HepG2 (cell line): ENCODE measurements around the gene UST. TPM values are rescaled to one million over a fixed set of nuclear protein-coding genes. Genes with fewer than 3 reads are reported as not detected.

Experiments
- ATAC-seq: fragments of 200-7000 bp; cut with Tn5 transposase; 3 replicates; pipeline ENCODE4 v1.9.1; 2020; ENCODE audit warnings: mild to moderate bottlenecking, moderate library complexity
- BruUV-seq: library from RNA; stranded (reverse); fragments of 400-500 nt; replicated peaks from 2 replicates; lab custom pipeline; 2021; lab: Mats Ljungman, UMichigan
- CTCF ChIA-PET: fragments of 300-600 bp; formaldehyde crosslinking; extraction: SDS; loops from one replicate; lab custom pipeline; 2021; ENCODE audit warnings: low total read pairs, inconsistent platforms, low intra/inter-chr PET ratio; lab: Yijun Ruan, JAX
- POLR2A ChIA-PET: fragments of 350-600 bp; sonication (Branson Sonifier 250); formaldehyde crosslinking; loops from one replicate; lab custom pipeline; 2020; ENCODE audit warnings: antibody characterized with exemption, inconsistent platforms; lab: Yijun Ruan, JAX
- DNase-seq: peaks from one replicate; pipeline ENCODE4 v3.0.0-alpha.2; 2015; ENCODE audit warnings: low spot score
- FAIRE-seq: peaks from 3 replicates; lab custom pipeline; 2011; peaks lifted over from hg19 to GRCh38; lab: Jason Lieb, UNC
- H2AFZ ChIP-seq: one replicate; pipeline ENCODE4 v1.6.1; 2011; ENCODE audit warnings: low read length, inconsistent platforms
- H3K27ac ChIP-seq: fragments of 300-600 bp; 3 replicates; pipeline ENCODE4 v1.8.0; 2011; ENCODE audit warnings: mixed run types, mild to moderate bottlenecking, mixed read lengths, low read length, inconsistent platforms; ENCODE audit not compliant: insufficient read depth; ENCODE audit errors: extremely low read length
- H3K27me3 ChIP-seq, 2 experiments: fragments of 200-600 bp in 1 of 2; 2 replicates in 1 of 2; 3 replicates in 1 of 2; pipeline versions ENCODE4 v1.6.0 to v1.8.0; 2011; ENCODE audit warnings: low read length in 2 of 2, mild to moderate bottlenecking in 2 of 2, moderate library complexity in 2 of 2, inconsistent platforms in 1 of 2; ENCODE audit not compliant: insufficient read depth in 2 of 2, control insufficient read depth in 1 of 2
- H3K36me3 ChIP-seq, 2 experiments: fragments of 200-600 bp in 1 of 2; replicated peaks in 1 of 2; 2 replicates in 1 of 2; 3 replicates in 1 of 2; pipeline versions ENCODE4 v1.5.1 to v1.8.0; 2011; ENCODE audit warnings: low read length in 2 of 2, inconsistent platforms in 1 of 2; ENCODE audit not compliant: insufficient read depth in 2 of 2, control insufficient read depth in 1 of 2
- H3K4me1 ChIP-seq: 2 replicates; pipeline ENCODE4 v1.5.1; 2012; ENCODE audit warnings: low read length, inconsistent platforms; ENCODE audit not compliant: insufficient read depth
- H3K4me2 ChIP-seq: 2 replicates; pipeline ENCODE4 v1.6.0; 2011; ENCODE audit warnings: low read depth, low read length, inconsistent platforms
- H3K4me3 ChIP-seq, 3 experiments: fragments of 200-600 bp in 1 of 3; sonication (generic), shearing (Covaris generic) in 1 of 3; replicated peaks in 1 of 3; 2 replicates each; pipeline ENCODE4 v1.5.1; 2011 to 2016; ENCODE audit warnings: low read length in 3 of 3, inconsistent platforms in 2 of 3, low read depth in 2 of 3, mild to moderate bottlenecking in 2 of 3, control low read depth in 1 of 3, mixed read lengths in 1 of 3; ENCODE audit not compliant: insufficient read depth in 1 of 3
- H3K79me2 ChIP-seq: one replicate; pipeline ENCODE4 v1.6.1; 2011; ENCODE audit warnings: low read length, inconsistent platforms; ENCODE audit not compliant: insufficient read depth
- H3K9ac ChIP-seq: 2 replicates; pipeline ENCODE4 v1.6.0; 2011; ENCODE audit warnings: mild to moderate bottlenecking, low read depth, low read length, inconsistent platforms; ENCODE audit not compliant: insufficient read depth
- H3K9me3 ChIP-seq: 2 replicates; pipeline ENCODE4 v1.5.1; 2012; ENCODE audit warnings: mild to moderate bottlenecking, low read length
- H4K20me1 ChIP-seq: 2 replicates; pipeline ENCODE4 v1.6.0; 2011; ENCODE audit warnings: inconsistent platforms, mild to moderate bottlenecking, low read length, moderate library complexity; ENCODE audit not compliant: insufficient read depth
- ARNTL ChIP-seq: sonication (generic); formaldehyde crosslinking; IDR thresholded peaks from 2 replicates; pipeline ENCODE4 v1.4.0; 2020; ENCODE audit warnings: mild to moderate bottlenecking, missing genetic modification reagents
- CHD4 ChIP-seq: fragments of 200-600 bp; sonication (generic); IDR thresholded peaks from 2 replicates; pipeline ENCODE4 v1.7.0; 2017; ENCODE audit warnings: mild to moderate bottlenecking, low read length, borderline replicate concordance
- HNRNPK ChIP-seq: fragments of 200-400 bp; formaldehyde crosslinking; IDR thresholded peaks from 2 replicates; pipeline ENCODE4 v1.6.1; 2018; ENCODE audit warnings: low read length, low read depth, moderate library complexity, mild to moderate bottlenecking; ENCODE audit not compliant: poor library complexity, severe bottlenecking
- RBM22 ChIP-seq: fragments of 200-400 bp; formaldehyde crosslinking; optimal IDR thresholded peaks from 2 replicates; pipeline ENCODE3; 2017; ENCODE audit warnings: mild to moderate bottlenecking, low read length, moderate library complexity
- TGIF2 ChIP-seq: IDR thresholded peaks from 2 replicates; pipeline ENCODE4 v1.6.1; 2016; ENCODE audit warnings: control low read depth, missing compliant biosample characterization
- WGBS: methylation state at CpG from one replicate; pipeline ENCODE4 v1.1.6; 2017; ENCODE audit warnings: low lambda C conversion rate; 5-methylcytosine and 5-hydroxymethylcytosine counted together
- in situ Hi-C: cut with HindIII; loops from 2 replicates; pipeline ENCODE4 v1.10.0; 2017; ENCODE audit warnings: low pct_unique_long_range_greater_than_20kb; ENCODE audit not compliant: extremely low pct_ligation_motif_present
- intact Hi-C: fragments of 100-400 bp; cut with micrococcal nuclease; formaldehyde crosslinking; loops from one replicate; pipeline ENCODE4 v1.10.0; 2022; ENCODE audit not compliant: unreplicated experiment
- polyA plus RNA-seq, 8 experiments: library from polyadenylated mRNA; depleted of rRNA in 3 of 8; stranded (reverse) in 7 of 8; unstranded in 1 of 8; fragments of >200 nt; fragmentation: Illumina TruSeq in 4 of 8; extraction: Trizol in 4 of 8; gene quantifications; 2 replicates each; pipeline versions ENCODE4 v1.2.1 to v1.2.3, GENCODE V29; 2011 to 2016; ENCODE audit warnings: low read depth in 4 of 8, missing spikeins in 1 of 8, mixed read lengths in 1 of 8; ENCODE audit not compliant: insufficient read depth in 1 of 8
- total RNA-seq, 5 experiments: library from RNA; depleted of rRNA; stranded (reverse); fragments of >200 nt; fragmentation: Illumina TruSeq; extraction: Trizol; gene quantifications; 2 replicates each; pipeline ENCODE4 v1.2.3, GENCODE V29; 2016; ENCODE audit warnings: low read depth in 1 of 5
- TF ChIP-seq, protein P1 (sequence below): sonication (generic); formaldehyde crosslinking; IDR thresholded peaks from 2 replicates; pipeline ENCODE4 v1.4.0; 2020; ENCODE audit warnings: missing genetic modification reagents

Gene UST
- total and polyA plus RNA-seq, 2 of the 13 experiments (the other 11 are each of a cell fraction or from before 2014, with no cell fraction given): 0.27 TPM; not detected in 1

DNA sequence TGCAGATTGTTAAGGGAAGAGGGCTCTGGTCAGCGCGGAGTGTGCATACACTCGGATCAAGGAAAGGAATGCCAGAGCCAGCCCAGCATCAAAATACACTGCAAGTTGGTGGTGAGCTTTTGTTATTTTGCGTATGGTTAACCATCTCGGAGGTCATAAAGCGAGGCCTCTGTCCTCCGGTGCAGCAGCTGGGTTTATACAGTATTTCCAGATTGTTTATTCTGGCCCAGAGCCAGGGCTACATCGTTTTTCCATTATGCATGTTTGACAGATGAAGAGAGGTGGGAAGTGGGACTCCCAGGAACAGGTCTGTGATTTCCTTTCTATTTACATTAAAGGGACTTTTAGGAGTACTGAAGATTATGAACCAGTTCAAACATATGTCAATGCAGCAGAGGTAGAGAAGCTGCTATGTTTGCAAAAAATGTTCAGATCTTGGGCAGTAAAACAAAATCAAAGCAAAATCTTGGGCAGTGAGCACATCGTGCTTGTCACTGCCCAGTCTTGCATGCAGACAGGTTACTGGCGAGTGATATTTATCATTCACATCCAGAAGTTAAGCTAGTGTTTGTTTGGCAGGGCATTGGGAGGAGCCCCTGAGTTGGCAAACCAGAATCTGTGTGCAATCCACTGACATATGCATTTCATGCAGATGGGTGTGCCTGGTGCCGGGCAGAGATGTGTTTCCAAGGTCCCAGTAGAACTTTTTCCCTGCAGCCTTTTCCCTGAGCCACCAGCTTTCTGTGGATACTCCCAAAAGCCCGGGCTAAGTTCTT lies 314.3 kb downstream of the UST start (continued):
- TF ChIP-seq TGIF2 (CRISPR knock-in tag): no peak
- TF ChIP-seq, protein P1, sequence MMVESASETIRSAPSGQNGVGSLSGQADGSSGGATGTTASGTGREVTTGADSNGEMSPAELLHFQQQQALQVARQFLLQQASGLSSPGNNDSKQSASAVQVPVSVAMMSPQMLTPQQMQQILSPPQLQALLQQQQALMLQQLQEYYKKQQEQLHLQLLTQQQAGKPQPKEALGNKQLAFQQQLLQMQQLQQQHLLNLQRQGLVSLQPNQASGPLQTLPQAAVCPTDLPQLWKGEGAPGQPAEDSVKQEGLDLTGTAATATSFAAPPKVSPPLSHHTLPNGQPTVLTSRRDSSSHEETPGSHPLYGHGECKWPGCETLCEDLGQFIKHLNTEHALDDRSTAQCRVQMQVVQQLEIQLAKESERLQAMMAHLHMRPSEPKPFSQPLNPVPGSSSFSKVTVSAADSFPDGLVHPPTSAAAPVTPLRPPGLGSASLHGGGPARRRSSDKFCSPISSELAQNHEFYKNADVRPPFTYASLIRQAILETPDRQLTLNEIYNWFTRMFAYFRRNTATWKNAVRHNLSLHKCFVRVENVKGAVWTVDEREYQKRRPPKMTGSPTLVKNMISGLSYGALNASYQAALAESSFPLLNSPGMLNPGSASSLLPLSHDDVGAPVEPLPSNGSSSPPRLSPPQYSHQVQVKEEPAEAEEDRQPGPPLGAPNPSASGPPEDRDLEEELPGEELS (CRISPR knock-in tag): peak; percentile 64
- TF ChIP-seq HNRNPK: no peak

DNA sequence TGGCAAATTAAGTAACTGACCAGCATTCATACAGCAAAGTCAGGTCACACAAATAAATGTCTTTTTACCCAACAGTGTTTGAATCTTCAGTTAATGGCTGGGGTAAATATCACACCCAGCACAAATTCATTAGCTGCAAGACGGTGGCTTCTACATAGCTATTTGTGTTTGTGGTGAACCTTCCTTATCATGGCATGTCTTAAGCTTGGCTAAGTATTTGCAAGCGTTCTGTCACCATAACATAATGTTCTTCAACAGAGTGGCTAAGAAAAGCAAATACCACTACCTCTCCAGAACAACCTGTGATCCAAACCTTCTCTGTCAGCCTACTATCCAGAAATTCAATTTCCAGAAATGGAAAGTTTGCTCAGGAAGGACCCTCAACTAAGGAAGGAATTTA lies 315.1 kb downstream of the UST start:
- no peak for DNase-seq
- H3K36me3 ChIP-seq: no peaks in the 10 kb centered on the region
- no peak overlapping the region; a peak in 1 of 6 replicates for H3K4me3 ChIP-seq
- no peak overlapping the region for H3K9ac ChIP-seq
- ChIA-PET CTCF (no interaction called here), POLR2A (interaction anchor here (1.1 to 1.7 kb wide), 2 partner anchors 13 to 29 kb away, joined by 6 to 8 read pairs; no protein-coding TSS in a partner anchor)
- no peaks in the 10 kb centered on the region for H3K9me3 ChIP-seq
- no peak overlapping the region for H2AFZ ChIP-seq
- in situ Hi-C loops: no loop called here
- TF ChIP-seq CHD4: no peak
- TF ChIP-seq ARNTL (CRISPR knock-in tag): 0 out of 2 replicates have a peak, but pooled peaks have one; percentile 5
- TF ChIP-seq RBM22: no peak
- H4K20me1 ChIP-seq: no peaks in the 10 kb centered on the region
- FAIRE-seq: no peak
- no peak overlapping the region for H3K27ac ChIP-seq
- peak overlapping the region; percentile 80 for H3K4me2 ChIP-seq
- BruUV-seq: TSS peak; percentile 70
- WGBS: 58% methylated on average over 2 of the region's 2 CpGs
- intact Hi-C loops: loop anchor here (2.0 kb wide), 1 partner anchor 13 kb away; no protein-coding TSS in a partner anchor
- no peaks in the 10 kb centered on the region for H3K79me2 ChIP-seq
- no peaks in the 10 kb centered on the region for H3K27me3 ChIP-seq
- H3K4me1 ChIP-seq: peaks cover 60% of the 10 kb centered on the region
- no peak for ATAC-seq
